ENCODE measurements around the gene ZFHX2.

ZFHX2 gene

DNA sequence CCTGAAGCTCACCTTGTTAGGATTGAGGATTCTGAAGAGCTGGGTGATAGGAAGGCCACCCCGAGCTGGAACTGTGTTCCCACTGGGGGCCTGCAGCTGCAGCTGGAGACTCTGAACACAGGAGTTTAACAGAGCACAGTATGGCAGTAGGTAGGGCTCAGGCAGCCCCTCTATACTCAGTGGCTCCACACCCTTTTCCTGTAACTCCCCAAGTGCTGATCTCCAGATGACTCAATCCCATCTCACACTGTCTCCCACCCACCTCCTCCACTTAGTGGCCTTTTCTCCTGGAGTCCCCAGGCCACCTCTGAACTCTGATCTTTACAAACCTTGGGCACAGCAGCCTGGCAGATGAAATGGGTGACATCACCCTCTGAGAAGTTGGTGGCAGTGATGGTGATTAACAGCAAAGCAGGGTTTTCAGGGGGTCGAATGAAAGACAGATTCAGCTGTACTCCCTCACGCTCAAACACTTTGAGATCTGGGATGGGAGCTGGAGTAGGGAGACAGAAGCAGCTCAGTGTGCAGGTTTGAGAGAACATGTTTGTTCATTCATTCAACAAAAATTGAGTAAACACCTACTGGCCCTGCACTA is 8.5 kb upstream of the ZFHX2 start:
- no peak for DNase-seq (ENCODE audit: low read depth in 2 of 2)

DNA sequence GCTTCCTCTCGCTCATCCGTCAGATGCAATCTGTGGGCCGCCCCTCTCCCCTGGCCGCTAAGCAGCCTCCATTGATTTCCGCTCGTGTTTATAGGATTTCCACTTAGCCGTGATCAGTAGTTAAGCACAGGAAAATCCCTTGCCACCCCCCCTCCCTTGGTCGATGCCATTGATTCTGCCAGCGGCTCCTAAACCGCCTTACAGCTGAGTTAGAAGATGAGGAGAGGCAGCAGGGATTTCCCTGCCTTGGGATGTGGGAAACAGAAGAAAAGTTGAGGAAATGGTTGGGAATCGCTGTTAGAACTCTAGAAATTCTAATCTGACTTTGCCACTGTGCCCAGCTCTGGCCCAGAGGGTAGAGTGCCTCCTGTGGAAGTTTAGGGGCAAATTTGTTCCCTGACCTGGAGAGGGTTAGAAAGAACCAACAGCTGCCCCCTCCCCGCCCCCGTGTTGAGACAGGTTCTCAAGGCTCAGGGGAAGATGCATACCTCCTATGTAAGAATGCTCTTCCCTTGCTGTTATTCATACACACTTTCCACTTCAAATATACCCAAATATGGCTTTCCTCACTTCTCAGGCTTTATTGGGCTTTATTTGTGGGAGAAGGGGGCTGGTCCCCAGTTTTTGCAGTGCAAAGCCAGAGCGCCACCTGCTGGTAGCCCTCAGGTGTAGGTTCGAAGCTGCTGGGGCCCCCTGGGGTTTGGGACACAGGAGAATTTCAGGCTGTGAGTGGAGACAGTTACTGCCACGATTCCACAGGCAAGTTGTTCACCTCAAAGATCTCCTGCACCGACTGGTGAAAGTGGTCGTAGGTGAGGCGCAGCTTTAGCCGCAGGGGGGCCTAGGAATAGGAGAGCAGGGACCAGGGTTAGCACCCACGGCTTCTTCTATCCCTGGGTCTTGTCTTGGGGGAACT is 7.7 kb upstream of the ZFHX2 start:
- peak; percentile 15 to 54 for DNase-seq (ENCODE audit: low read depth in 2 of 2)

DNA sequence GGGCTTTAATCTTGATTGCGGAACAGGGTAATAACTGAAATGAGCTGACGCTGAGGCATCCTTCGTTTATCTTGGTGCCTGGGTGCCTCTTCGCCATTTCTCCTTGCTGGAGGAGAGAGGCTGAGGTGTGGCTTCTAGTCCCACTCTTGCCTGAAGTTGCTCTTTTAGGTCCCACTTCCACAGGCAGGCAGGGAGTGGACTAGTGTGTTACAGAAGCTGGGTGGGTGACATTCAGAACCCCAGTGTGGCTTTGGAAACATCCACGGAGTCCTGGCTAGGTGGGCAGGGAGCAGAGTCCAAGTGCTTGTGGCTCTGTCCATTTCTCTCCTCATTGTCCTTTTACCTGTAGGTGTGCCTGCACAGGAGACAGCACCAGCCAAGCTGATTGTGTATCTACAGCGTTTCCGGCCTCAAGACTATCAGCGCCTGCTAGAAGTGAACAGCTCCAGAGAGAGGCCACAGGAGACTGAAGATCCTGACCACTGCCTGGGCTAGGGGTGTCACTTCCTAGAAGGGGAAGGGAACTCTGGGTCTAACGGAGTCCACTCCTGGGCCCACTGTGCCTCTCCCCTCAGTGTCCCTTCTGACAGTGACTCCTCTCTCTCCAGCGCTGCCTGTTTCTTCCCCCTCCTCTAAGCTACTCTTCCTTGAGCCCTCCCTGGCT is 6.9 kb upstream of the ZFHX2 start:
- no peak for DNase-seq (ENCODE audit: low read depth in 2 of 2)

DNA sequence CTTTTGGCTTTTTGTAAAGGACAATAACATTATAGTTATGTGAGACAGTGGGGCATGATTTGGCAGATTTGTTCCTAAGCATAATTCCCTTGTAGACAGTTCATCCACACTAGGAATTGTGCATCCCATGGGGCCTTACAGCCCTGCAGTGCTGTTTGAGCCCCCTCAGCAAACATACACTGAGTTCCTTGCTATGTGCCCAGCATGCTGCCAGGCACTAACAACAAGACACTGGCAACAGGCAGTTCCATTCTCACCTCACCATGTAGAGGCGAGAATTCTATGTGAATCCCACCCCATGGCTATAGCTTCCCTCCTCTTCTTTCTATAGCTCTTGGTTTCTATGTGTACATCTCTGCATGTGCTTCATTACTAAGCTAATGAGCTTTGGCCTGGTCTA is 6.4 kb upstream of the ZFHX2 start:
- DNase-seq (ENCODE audit: low read depth in 2 of 2): no peak

DNA sequence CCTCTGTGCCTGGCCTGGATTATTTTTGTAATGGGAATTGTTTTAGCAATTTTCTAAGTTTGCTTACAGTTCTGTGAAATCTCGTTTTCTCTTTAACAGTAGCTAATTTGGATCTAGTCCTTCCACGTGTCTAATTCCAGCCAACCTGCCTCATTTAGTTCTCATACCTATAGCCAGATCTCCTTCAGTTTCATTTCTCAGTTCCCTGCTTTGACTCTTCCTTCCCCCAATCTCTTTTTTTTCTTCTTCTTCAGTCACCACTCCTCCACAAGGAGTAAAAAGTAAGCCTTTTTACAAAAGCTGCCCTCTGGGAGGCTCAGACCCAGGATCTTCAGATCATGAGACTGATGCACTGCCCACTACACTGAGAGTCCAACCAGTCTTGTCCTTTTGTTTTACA is 6.0 kb upstream of the ZFHX2 start:
- no peak for DNase-seq (ENCODE audit: low read depth in 2 of 2)

DNA sequence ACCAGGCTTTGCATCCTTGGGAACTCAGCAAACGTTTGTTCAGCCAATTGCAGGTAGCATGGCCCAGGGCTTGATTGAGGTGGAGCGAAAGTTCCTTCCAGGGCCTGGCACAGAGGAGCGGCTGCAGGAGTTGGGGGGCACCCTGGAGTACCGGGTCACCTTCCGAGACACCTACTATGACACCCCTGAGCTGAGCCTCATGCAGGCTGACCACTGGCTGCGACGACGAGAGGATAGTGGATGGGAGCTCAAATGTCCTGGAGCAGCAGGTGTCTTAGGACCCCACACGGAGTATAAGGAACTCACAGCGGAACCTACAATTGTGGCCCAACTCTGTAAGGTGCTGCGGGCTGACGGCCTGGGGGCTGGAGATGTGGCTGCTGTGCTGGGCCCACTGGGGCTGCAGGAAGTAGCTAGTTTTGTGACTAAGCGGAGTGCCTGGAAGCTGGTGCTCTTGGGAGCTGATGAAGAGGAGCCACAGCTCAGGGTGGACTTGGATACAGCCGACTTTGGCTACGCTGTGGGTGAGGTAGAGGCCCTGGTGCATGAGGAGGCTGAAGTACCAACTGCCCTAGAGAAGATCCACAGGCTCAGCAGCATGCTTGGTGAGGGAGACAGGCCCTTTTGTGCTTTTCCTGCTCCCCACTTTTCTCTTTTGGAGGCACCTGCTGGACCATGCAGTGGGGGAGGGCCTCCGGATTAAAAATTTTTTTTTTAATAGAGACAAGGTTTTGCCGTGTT is 5.3 kb upstream of the ZFHX2 start:
- DNase-seq (ENCODE audit: low read depth in 2 of 2): no peak

DNA sequence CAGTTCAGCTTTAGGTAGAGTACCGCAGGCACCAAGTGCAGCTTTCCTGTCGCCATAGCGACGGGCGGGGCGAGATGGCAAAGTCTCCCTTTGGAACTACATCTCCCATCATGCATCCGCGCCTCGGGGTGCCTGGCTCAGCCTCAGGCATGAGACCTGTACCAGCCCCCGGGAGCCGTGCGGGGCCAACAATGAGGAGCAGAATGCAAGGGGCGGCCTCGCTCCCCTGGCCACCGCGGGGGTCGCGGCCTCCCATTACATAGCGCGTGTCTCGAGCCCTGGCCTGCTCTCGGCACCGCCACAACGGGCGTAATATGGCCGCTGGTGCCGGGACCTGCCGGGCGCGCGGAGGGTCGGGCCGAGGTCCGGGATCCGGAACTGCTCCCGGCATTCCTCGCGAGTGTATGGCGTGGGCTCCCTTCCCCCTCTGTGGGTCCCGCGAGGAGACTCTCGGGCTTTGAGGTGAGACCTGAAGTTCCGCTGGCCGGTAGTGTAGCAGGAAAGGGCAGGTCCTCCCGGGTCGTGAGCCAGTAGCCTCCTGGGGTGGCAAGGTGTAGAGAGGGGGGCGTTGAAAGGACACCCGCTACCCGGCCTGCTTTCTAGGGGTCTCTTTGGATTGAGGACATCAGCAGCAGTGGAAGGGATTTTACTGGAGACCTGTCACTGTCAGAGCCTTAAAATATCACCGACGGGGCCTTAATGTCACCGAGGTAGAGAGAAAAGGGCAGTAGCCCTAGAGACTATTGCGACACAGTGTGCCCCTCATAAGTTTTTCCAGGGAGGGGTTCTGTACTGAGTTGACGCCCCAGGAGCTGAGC is 4.5 kb upstream of the ZFHX2 start, which contains the start of gene THTPA:
Gene THTPA (plus strand): TSS at position 390 of the 818 bp plus-strand sequence. CDS start 487 bp downstream, outside the sequence.
- peak; percentile 84 to 87 for DNase-seq (ENCODE audit: low read depth in 2 of 2)

DNA sequence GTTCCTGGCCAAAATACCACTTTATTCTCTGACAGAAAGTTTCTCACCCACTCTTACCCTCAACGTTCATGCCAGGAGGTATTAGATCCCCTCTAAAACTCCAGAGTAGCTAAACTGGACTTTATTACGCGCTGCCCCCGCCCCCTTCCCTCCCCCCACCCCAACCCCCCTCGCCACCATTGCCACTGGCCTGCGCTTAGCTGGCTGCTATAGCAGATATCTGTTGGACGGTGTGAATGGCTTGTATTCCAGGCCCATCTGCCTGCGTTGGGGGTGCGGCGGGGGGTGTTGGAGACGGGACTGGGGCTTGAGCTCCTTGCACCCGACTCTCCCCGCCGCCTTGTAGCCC is 3.9 kb upstream of the ZFHX2 start:
- no peak for DNase-seq (ENCODE audit: low read depth in 2 of 2)

DNA sequence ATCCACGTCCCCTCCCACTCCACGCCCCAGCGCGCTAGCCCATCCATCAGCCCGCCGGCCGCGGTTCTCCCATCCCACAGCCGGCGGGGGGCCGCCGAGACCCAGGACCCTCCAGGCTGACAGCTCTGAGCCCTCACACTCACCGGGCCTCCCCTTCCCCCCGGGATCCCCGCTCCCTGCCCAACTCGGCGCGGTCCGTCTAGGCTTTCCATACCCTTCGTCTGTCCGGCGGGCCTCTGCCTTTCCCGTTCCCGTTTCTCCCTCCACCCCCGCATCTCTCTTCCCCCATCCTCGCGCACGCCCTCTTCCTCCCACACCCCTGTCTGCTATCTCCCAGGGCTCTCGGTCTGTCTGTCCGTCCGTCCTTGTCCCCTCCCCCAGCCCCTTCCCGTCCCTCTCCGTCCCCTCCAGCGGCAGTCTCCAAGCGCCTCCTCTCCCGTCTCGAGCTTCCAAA is 726 bp downstream of the ZFHX2 start:
- no peak for DNase-seq (ENCODE audit: low read depth in 2 of 2)

DNA sequence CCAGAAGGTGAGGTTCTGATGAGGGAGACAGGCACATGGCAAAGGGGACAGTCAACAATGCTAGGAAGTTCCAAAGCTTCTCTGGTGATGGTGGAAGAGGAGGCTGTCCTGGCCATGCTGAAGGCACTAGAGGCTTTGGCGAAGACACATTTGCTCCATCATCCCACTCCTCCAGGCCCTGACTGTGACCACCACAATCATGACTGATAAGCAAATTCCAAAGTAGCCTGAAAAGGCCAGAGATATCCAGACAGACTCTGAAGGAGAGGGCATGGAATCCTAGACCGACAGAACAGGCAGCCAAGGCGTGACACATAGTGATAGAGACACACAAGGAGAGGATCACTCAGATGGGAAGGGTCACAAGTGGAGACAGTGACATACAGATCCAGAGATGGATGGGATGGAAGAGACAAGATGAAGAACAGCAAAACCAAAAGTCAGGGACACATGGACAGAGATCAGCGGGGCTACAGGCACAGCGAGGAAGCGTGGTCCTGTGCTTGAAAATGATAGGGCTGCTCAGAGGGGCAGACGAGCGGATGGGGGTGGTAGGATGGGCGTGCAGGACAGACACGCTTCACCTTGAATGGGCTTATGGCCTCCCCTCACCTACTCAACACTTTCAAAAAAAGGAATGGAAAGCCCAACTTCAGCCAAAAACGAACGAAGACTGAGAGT is 1.3 kb downstream of the ZFHX2 start:
- no peak for DNase-seq (ENCODE audit: low read depth in 2 of 2)

DNA sequence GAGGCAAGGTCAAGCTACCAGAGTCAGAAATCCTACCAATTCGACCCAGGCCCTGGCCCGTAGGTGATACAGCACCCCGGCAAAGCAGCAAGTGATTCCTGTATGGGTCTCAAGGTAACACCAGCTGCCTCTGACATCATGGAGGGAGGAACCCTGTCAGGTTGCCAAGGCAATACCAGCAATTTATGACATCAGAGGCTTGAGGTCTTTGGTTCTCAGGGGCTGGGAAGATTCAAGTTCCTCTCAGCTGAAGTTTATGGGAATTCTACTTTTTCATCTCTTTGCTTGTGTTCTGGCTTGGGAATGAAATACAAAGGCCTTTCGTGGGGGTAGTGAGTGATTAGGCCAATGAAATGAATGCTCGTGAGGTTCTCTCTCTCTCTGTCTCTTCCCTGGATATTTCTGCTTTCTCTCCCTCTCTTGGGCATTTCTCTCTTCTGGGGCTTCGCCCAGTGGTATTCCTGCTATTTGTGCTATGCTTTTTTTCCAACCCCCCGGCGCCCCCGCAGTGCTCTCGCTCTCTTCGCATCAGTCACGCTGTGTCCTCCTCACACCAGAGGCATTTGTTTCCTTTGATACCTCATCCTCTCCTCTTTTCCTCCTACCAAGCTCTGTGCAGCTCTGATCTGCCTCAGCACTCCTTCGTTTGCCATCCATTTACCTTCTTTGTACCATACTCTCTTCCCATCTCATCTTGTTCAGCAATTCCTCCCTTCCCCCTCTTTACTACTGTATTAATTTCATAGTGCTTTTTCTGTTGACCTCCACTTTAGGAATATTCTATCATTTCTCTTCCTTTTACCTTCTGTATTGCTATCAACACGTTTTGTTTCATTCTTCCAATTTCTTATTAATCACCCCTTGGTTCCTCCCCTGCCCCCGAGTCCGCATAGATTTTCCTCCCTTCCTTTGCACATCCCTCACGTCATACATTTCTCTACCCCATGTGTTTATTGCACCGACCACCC is 2.9 kb downstream of the ZFHX2 start:
- no peak for DNase-seq (ENCODE audit: low read depth in 2 of 2)

DNA sequence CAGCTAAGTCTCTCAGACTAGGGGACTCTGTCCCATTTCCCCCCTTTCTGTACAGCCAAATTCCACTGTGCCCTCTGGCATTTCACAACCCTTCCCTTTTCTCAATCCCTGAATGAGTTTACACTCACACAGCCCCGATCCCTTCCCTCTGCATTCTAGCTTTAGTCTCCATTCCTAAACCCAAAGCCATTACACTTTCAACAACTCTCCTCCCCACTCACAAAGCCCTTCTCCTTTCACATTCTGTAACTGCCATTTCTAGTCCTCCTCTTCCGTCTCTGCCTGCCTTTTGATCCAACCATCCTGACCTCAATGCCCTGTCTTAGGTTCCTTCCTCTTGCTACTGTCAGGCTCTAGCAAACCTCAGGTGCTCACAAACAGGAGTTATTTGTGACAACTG is 3.6 kb downstream of the ZFHX2 start:
- DNase-seq (ENCODE audit: low read depth in 2 of 2): no peak

DNA sequence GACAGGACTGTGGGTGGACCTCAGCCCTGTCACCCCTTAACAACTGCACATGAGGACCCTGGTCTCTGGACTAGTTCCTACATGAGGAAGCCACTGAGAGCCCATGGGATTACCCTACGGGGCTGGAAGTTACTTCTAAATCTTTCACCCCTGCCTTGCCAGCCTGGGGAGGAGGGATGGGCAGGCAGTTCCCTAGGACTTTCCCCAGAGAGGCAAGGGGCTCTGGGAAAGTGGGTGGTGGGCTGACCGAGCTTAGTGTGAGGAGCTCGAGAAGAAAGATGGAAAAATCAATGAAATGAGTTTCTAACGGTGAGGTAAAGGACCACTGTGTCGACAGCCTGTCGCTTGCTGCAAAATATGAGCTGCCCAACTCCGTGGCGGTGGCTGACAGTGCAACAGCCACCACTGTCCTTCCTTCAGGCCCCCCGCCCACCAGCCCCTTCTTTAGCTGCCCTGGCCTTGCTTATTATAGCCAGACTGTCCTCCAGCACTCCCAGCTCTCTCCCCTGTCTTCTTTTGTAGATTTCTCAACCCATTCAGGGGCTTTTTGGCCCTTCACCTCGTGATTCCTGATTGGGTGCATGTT is 5.0 kb downstream of the ZFHX2 start:
- DNase-seq (ENCODE audit: low read depth in 2 of 2): no peak

DNA sequence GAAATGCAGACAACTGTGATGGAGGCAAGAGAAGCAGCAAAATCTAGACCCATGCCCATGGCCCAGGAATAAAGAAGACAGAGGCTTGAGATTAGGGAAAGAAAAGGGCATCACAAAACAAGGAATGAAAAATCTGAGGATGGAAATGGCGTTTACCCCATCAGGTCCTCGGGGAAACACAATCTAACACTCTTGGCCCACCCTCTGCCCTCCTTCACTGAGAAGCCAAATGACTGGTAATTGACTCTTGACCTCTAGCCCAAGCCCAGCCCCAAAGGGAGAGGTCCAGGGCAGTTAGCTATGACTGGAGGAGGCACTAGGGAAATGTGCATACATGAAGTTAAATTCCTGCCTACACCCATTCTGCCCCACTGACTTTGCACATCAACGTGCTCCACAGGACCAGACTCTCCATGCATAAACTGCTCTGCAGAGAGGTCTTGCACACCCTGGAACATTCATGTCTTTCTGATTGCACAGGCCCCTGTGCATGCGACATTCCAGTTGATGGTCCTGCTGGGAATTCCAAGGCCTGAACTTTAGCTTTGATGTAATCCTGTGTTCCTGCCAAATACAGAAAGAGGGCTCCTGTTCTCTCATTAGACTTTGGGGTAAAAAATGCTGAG is 5.7 kb downstream of the ZFHX2 start:
- DNase-seq (ENCODE audit: low read depth in 2 of 2): no peak

DNA sequence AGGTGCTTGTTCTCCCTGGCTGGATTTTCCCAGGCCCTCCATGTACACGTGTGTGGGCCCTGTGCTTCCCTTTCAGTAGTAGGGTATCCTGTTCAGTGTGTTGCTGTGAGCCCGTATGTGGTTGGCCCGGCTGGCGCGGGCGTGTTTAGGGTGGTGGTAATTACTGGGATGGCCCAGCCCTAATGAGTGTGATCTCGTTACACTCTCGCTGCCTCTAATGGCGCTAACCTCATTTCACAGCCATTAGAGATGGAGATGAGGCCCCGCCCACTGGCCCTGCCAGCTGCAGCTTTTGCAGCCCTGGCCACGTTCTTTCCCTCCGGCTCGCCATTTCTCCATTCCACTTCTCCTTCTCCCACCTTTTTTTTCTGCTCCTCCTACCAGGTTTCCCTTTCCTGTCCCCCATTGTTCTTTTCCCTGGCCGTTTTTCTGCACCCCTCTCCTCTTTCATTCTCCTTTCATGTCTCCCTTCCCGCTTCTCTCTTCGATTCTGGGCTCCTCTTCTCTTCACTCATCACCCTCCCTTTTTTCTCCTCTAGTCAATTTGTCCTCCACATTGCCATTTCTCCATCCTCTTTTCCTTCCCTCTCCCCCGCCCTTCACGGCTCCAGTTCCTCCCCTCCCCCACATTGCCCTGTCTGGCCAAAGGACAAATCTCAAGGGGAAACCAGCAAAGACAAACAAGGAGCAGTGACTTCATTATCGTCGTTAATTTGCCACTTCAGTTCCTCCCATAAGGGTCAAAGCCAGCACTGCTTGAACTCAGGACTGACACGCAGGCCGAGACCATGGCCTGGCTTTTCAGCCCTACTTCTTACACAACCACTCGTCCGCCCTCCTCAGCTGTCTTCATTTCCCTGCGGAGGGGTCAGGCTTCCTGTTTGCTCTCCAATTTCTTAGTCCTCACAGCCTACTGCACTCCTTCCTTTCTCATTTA is 6.8 kb downstream of the ZFHX2 start:
- DNase-seq (ENCODE audit: low read depth in 2 of 2): no peak

DNA sequence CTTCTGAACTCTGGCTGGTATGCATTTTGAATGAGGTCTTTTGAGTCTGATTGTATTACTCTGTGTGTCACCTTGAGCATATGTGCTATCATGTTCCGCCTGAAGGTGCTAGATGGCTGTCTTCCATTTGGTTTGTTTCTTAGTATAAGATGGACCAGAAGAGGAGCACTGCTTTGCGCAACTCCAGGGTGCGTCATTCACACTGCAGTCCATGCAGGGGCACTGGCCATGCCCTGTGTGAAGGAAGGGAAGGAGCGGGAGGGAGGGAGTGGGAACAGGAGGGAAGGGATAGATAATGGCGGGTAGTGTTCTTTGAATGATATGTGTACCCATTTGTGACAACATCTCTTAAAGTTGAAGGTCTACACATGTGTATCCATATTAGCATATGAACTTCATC is 8.2 kb downstream of the ZFHX2 start:
- no peak for DNase-seq (ENCODE audit: low read depth in 2 of 2)

DNA sequence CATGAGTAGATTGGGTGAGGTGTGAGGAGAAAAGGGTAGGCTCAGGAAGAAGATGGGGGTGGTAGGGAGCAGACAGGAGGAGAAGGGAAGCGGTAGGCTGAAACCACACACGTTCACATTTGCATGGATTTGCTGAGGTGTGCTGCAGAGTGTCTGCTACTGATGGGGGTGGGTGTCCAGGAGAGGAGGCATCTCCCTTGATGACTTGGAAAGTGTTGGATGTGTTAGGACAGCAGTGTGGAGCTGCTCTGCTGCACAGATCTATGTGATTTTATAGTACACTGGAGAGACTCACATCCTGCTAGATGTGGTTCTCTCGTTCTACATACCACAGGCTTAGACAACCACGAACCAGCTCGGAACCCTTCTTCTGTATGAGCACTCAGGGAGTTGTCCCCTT is 9.3 kb downstream of the ZFHX2 start:
- DNase-seq (ENCODE audit: low read depth in 2 of 2): no peak

DNA sequence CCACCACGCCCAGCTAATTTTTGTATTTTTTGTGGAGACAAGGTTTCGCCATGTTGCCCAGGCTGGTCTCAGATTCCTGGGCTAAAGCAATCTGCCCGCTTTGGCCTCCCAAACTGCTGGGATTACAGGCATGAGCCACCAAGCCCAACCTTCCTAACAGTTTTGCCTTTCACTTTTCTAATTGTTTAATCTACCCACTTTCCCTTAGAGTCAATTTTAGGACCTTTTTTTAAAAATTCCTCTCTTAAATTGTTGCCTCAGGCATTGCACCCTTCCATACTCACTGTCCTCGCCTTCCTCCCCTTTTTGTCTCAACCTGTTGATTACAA is 11.5 kb downstream of the ZFHX2 start:
- no peak for DNase-seq (ENCODE audit: low read depth in 2 of 2)
